ENCODE measurements around the gene CNN1.

Gene CNN1

GRCh38 chr19:11506967-11507366, 31.7 kb upstream of the CNN1 start:
- no peak overlapping the region for H3K4me2 ChIP-seq
- H3K27ac ChIP-seq: no peak overlapping the region
- TF ChIP-seq CTCF (conservative IDR thresholded peaks at IDR 0.05; ENCODE audit: low read depth, low read length): no peak

GRCh38 chr19:11507370-11508078, 31.1 kb upstream of the CNN1 start:
- Histone ChIP-seq H3K27me3 (ENCODE audit: insufficient read depth, low read depth) (no peaks in the 10 kb centered on the region), H3K4me3 (IDR thresholded peaks at IDR 0.05; ENCODE audit: insufficient read depth, low read depth, low read length) (no peak overlapping the region), H3K4me2 (no peak overlapping the region), H2AFZ (ENCODE audit: low read depth) (no peak overlapping the region), H3K27ac (no peak overlapping the region), H3K36me3 (ENCODE audit: insufficient read depth) (no peaks in the 10 kb centered on the region), H3K4me1 (ENCODE audit: low read depth, poor library complexity, severe bottlenecking) (peaks cover 10% of the 10 kb centered on the region), H3K9ac (no peak overlapping the region), H3K79me2 (ENCODE audit: insufficient read depth, low read depth) (no peaks in the 10 kb centered on the region), H4K20me1 (ENCODE audit: insufficient read depth) (no peaks in the 10 kb centered on the region)
- no peak for TF ChIP-seq CTCF (conservative IDR thresholded peaks at IDR 0.05; ENCODE audit: low read depth, low read length)

More at GRCh38 chr19:11506967-11507366, 31.7 kb upstream of the CNN1 start:
- Histone ChIP-seq H3K27me3 (ENCODE audit: insufficient read depth, low read depth) (no peaks in the 10 kb centered on the region), H3K4me3 (IDR thresholded peaks at IDR 0.05; ENCODE audit: insufficient read depth, low read depth, low read length) (no peak overlapping the region), H3K9ac (no peak overlapping the region), H3K4me1 (ENCODE audit: low read depth, poor library complexity, severe bottlenecking) (peaks cover 10% of the 10 kb centered on the region), H2AFZ (ENCODE audit: low read depth) (no peak overlapping the region), H4K20me1 (ENCODE audit: insufficient read depth) (no peaks in the 10 kb centered on the region), H3K79me2 (ENCODE audit: insufficient read depth, low read depth) (no peaks in the 10 kb centered on the region), H3K36me3 (ENCODE audit: insufficient read depth) (no peaks in the 10 kb centered on the region)

- Histone ChIP-seq H3K9ac (no peak overlapping the region), H2AFZ (ENCODE audit: low read depth) (no peak overlapping the region), H3K27me3 (ENCODE audit: insufficient read depth, low read depth) (no peaks in the 10 kb centered on the region), H3K36me3 (ENCODE audit: insufficient read depth) (no peaks in the 10 kb centered on the region), H3K4me2 (no peak overlapping the region), H3K4me1 (ENCODE audit: low read depth, poor library complexity, severe bottlenecking) (peaks cover 4% of the 10 kb centered on the region), H4K20me1 (ENCODE audit: insufficient read depth) (no peaks in the 10 kb centered on the region), H3K27ac (no peak overlapping the region), H3K4me3 (IDR thresholded peaks at IDR 0.05; ENCODE audit: insufficient read depth, low read depth, low read length) (no peak overlapping the region), H3K79me2 (ENCODE audit: insufficient read depth, low read depth) (no peaks in the 10 kb centered on the region)
- TF ChIP-seq CTCF (conservative IDR thresholded peaks at IDR 0.05; ENCODE audit: low read depth, low read length): no peak
These were observed 28.2 kb upstream of the CNN1 start for GRCh38 chr19:11510444-11510843.

GRCh38 chr19:11513946-11514345, 24.7 kb upstream of the CNN1 start:
- Histone ChIP-seq H3K9ac (no peak overlapping the region), H4K20me1 (ENCODE audit: insufficient read depth) (no peaks in the 10 kb centered on the region), H3K27ac (no peak overlapping the region), H3K4me1 (ENCODE audit: low read depth, poor library complexity, severe bottlenecking) (no peaks in the 10 kb centered on the region), H3K4me3 (IDR thresholded peaks at IDR 0.05; ENCODE audit: insufficient read depth, low read depth, low read length) (no peak overlapping the region), H3K79me2 (ENCODE audit: insufficient read depth, low read depth) (no peaks in the 10 kb centered on the region), H3K36me3 (ENCODE audit: insufficient read depth) (no peaks in the 10 kb centered on the region), H3K4me2 (no peak overlapping the region), H2AFZ (ENCODE audit: low read depth) (no peak overlapping the region), H3K27me3 (ENCODE audit: insufficient read depth, low read depth) (no peaks in the 10 kb centered on the region)
- TF ChIP-seq CTCF (conservative IDR thresholded peaks at IDR 0.05; ENCODE audit: low read depth, low read length): no peak
